UCSD-AML1 (cell line): ENCODE data around the gene ADPRHL1.
"Not testable (repeated sequence)": the region's sequence is repeated elsewhere in the genome, so short reads cannot be mapped to it uniquely, and the experiment has no call there.

Experiments used
- DNase-seq: peaks from one replicate; lab custom pipeline; 2025; ENCODE audit not compliant: unreplicated experiment; lab: John Stamatoyannopoulos, UW

Gene ADPRHL1

DNA sequence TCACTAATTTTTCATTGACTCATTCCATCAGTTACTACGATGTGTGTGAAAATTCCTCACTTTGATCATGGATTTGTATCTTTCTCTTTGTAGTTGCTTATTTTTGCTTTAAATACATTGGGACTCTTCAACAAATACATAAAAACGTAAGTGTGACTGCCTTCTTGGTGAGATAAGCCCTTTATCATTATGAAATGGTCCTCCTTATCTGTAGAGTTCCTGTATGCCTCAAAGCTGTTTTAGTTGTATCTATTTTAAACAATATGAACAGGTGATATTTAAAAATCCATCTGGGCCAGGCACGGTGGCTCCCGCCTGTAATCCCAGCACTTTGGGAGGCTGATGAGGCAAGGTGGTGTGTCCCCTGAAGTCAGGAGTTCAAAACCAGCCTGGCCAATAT is 25.9 kb upstream of the ADPRHL1 start:
- DNase-seq, result no peak

DNA sequence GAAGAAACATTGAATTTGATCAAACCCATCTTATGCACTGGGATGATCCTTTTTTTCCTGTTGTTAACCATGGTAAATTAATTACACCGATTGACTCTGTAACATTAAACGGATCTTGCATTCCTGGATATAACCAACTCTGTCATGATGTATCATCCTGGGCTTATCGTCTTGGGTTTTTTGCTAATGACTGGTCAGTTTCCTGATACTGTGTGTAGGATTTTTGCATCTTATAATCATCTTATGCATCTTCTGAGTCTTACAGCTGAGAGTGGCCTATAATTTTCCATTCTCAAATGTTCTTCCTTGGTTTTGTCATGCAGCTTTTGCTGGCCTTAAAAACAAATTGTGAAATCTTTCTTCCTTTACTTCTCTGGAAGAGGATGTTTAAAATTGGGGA is 24.4 kb upstream of the ADPRHL1 start:
- DNase-seq, result no peak

DNA sequence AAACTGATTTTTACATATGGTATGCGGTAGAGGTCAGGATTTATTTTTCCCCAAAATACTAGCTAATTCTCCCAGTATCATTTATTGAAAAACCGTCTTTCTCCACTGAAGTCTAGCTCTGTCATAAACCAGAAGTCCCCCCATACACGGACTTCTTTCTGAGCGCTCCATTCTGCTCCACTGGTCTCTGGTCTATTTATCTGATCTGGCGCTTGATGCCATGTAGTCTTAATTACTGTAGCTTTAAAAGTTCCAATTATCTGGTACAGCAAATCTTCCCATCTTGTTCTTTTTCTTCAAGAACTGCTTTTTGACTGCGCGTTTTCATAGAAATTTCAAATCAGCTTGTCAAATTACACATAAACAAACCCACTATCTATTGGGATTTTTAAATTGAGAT is 23.5 kb upstream of the ADPRHL1 start:
- DNase-seq, result no peak

DNA sequence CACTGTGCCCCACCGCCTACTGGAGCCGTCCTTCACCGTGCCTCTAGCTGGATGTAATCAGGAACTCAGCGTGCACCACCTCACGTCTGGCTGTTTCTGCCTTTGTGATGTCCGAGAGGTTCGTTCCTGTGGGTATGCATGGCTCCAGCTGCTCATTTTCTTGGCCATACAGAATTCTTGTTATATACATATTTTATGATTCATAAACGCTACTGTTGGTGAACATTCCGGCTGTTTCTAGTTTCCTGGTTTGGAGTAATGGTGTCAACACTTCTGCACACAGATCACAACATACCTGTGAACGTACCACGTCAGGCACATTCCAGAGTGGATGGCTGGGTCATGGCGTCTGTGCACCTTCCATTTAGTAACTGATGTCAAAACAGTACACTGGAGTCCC is 22.6 kb upstream of the ADPRHL1 start:
- no peak for DNase-seq

DNA sequence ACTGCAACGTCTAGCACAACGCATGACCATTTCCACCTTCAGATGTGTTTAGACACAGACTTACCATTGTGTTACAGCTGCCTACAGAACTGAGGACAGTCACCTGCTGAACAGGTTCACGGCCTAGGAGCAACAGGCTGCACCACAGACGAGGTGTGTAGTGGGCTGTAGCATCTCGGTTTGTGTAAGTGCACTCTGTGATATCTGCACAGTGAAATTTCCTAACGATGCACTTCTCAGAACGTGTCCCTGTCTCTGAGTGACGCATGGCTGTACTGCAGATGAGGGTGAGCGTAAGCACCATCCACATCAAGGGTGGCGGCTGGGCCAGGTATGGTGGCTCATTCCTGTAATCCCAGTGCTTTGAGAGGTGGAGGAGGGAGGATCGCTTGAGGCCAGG is 22.0 kb upstream of the ADPRHL1 start:
- DNase-seq, result no peak

DNA sequence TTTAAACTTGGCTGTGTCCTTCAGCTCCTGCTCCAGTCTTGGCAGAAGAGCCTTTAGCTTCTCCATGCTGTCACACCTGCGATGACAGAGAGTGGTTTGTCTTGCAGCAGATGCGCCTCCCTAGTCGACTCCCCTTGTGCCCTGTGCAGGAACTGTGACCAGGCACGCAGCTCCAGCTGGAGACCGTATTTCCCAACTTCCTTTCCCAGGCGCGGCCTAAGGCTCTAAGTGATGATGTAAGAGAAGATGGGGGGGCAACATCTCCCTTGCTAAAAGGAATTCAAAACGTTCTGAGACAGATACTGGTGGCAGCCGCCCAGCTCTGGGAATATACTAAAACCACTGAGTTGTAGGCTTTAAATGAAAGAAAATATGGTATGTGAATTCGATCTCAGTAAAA is 20.9 kb upstream of the ADPRHL1 start:
- DNase-seq, result no peak

DNA sequence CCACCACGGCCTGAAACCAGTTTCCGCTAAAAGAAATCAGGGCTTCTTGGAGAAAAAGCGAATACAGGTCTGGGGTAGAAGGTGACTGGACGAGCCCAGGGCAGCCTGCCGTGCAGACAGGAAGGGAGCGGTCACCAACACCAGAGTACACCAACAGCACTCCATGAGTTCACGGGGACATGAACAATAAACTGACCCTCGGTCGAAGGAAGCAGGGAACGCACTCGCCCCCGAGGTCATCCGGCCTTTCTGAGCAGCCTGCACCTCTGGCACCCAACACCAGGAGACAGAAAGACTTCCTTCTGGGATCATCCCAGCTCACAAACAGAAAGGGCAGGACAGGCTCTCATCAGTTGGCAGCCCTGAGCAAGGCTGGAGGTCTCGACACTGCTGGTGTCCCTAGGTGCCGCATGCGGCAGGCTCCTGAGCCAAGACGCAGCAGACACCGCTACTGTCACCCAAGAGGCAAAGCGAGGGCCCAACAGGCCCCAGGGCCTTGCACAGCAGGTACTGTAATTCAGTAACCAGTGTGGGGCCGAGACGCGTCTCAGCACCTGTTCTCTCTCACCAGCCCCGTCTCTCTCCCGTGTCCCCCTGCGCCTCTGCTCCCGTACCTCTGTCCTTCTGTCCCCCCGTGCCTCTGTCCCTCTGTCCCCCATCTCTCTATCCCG is 19.2 kb upstream of the ADPRHL1 start:
- no peak for DNase-seq

DNA sequence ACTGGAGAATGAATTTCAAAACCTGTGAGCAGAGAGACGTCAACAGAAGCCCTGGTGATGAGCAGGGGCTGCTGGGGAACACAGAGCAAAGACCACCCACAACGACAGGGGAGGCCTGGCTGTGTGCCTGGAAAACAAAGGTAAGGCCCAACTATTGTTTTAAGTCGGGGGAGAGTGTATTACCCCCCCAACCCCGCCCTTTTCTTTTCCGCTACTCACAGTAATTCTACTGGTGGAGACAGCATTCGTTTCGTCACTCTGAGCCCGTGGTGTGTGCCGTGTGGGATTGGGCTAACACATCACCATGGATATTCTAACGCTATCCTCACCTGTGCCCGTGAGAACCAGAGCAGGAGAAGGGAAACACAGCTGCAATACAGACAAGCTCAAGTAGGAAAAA is 18.6 kb upstream of the ADPRHL1 start:
- DNase-seq, result no peak

DNA sequence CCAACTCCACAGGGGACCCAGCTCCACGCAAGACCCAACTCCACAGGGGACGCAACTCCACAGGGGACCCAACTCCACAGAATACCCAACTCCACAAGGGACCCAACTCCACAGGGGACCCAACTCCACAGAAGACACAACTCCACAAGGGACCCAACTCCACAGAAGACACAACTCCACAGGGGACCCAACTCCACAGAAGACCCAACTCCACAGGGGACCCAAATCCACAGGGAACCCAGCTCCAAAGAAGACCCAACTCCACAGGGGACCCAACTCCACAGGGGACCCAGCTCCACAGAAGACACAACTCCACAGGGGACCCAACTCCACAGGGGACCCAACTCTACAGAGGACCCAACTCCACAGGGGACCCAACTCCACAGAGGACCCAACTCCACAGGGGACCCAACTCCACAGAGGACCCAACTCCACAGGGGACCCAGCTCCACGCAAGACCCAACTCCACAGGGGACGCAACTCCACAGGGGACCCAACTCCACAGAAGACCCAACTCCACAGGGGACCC is 17.4 kb upstream of the ADPRHL1 start:
- not testable (repeated sequence) for DNase-seq

DNA sequence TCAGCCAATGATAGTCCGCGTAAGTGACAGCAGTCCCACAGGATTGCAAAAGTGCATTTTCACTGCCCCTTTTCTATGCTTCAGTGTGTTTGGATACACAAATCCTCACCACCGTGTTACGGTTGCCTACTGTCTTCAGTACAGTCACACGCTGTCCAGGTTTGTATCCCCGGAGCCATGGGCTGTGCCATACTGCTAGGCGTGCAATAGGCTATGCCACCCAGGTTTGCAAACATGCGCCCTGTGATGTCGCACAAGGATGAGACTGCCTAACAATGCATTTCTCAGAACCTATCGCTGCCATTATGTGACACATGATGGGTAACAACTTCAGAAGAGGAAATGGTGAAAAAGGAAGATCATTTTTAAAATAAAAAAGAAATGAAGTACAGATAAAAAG is 16.8 kb upstream of the ADPRHL1 start:
- no peak for DNase-seq

DNA sequence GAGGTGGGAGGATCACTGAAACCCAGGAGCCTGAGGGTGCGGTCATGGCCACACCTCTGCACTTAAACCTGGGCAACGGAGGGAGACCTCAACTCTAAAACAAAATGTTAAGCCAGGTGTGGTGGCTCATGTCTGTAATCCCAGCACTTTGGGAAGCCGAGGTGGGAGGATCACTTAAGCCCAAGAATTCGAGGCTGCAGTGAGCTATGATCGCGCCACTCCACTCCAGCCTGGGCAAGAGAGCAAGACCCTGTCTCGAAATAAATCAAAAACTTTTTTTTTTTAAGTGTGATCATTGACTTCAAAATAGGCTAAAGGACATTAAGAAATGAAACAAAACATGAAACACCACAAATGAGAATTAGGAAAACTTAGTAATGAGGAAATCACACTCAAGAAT is 16.3 kb upstream of the ADPRHL1 start:
- no peak for DNase-seq

DNA sequence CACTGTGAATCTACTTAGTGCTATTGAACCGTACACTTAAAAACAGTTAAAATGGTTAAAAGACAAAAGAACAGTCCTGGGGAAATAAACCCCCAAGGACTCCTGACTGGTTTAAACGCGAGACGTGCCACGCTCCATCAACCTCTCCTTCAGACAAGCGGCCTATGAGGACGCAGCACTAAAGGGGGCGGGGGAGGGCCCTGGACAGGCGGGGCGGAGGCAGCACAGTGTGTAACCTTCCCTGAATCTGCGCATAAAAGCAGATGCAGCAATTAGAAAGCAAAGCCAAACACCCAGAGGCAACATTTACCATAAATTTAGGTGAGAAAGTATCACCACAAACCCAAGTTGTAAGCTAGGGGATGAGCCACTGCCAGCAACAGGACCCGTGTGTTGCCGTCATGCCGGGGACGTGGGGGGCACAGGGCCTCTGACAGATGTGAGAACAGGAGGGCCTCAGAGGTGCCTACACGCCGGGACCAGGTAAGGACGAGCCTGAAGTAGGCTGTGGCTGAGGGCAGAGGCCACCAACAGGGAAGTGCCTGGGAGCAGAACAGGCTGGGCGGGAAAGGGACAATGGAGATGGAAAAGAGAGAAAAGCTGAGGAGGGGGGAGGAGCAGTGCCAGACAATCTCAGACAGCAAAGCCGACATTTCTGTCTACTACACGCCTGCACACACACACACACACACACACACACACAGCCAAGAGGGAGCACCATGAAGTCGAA is 15.3 kb upstream of the ADPRHL1 start:
- DNase-seq, result no peak

DNA sequence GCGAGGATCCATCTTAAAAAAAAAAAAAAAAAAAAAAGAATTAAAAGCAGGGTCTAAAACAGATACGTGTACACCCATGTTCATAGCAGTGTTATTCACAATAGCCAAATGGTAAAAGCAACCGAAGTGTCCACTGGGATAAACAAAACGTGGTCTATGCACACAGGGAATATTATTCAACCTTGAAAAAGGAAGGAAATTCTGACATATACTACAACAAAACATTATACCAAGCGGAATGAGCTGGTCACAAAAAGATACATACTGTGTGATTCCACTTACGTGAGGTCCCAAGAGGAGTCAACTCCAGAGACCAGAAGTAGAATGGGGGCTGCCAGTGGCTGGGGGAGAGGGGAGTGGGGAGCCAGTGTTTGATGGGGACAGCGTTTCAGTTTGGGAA is 14.7 kb upstream of the ADPRHL1 start:
- DNase-seq, result no peak

DNA sequence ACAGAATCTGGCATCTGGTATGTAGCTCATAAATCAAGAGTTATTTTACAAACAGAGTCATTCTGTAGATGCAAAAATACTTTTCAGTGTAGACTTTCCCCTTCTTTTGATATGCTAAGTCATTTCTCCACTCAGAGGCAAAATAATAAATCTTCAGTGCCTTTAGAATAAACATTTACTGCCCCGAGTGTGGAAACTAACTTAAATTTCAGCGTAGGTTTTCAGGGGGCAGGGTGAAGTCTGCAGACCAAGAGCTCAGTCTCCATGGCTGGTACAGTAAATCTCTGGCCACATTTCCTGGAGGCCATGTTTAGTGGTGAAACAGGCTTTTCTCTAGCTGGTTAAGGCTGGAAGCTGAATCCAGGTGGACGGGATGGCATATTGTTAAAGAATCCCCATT is 13.1 kb upstream of the ADPRHL1 start:
- no peak for DNase-seq

DNA sequence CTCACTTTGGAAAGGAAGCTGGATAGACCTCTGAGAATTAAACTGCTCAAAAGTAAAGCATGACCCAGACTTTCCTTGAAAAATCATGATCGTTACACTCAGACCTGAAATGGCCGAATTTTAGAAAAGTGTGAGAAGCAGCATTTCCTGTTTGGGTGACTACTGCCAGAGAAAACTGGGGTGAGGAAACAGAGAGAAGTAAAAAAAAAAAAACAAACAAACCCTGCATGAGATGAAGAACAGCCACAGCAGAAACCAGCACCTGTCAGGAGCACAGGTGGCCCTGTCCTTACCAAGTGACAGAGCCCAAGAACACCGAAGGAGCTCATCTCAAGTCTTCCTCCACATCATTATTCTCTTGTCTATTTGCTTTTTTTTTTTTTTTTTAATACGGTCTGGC is 12.0 kb upstream of the ADPRHL1 start:
- no peak for DNase-seq

DNA sequence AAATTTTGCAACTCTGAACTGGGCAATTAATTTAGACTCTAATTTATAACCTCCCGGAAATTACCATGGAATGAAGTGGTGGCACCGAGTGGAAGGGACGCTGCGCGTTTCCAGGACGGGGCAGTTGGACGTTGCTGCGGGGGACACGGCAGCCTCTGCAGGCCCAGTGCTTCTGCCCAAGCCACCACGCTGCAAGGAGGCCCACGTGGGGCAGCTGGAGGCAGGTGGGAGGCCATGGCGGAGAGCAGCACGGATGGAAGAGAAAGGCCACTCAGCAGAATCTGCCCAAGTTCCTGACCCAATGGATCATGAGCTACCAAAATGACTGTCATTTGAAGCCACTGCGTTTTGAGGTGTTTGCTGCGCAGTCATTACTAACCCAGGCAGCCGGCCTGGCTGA is 11.2 kb upstream of the ADPRHL1 start:
- DNase-seq, result no peak

DNA sequence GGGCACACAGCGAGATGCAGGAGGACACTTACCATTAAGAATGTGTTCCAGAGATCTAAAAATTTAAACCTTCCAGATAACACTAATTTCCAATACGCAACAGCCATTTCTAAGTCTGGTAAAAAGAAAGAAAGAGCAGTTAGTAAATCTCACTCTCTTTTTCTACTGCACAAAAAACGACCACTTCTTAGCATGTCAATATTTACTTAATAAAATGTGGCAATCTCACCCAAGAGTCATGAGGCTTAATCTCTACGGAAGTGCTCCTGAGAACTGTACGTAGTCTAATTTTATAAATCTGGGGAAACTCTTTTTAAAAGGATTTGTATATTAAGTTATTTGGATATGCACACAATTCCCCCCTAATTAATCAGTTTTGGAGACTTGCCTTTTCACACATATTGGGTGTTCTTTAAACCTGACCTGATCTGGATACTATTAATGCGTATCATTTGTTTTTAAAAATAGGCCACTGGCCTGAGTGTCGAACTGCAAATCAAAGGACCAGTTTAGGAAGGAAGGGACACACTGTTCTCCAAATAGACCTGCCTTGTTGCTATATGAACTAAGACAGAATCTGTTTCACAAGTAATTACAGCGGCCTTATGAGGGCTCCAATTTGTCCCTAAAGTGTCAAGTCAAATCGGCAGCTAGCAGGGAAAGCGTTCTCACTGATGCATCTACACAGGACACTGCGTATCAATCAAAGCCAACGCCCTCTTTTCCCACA is 7.9 kb upstream of the ADPRHL1 start:
- DNase-seq, result no peak

DNA sequence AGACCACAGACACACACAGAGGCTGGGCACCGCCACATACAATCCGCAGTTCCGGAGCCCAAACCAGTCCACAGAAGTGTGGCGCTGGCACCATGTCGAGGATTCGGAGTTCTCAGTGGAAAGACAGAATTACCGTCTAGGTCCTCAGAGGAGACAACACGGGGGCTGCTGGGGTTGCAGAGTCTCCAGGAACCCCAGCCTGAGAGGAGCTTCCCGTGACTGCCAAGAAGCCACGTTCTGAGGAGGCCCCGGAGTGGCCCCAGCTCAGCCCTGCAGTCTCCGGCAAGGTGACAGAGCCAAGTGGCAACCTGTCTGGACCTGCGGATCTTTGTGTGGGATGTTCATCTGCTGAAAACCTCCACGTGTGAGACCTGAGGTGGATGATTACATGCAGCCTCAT is 7.3 kb upstream of the ADPRHL1 start:
- DNase-seq, result no peak

DNA sequence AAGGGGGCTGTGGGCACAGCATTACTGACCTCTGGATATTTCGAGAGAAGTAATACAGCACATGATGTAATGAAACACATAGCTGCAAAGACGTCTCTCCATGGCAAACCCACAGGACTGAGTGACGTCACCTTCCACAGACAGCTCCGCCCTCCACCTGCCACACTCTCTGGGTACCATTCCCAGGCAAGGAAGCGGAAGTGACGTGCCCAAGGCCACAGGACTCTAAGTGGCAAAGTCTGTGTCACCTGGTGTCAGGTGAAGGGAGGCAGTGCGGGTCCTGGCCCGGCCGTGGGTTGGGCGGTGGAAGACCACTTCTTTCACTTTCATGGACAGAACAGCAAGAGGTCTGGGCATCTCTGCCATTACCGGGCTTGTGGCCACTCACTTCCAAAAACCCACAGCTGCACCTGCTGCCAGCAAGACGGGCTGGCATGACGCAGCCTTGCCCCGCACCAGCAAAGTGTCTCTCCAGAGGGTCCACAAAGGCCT is 6.8 kb upstream of the ADPRHL1 start:
- DNase-seq, result no peak

DNA sequence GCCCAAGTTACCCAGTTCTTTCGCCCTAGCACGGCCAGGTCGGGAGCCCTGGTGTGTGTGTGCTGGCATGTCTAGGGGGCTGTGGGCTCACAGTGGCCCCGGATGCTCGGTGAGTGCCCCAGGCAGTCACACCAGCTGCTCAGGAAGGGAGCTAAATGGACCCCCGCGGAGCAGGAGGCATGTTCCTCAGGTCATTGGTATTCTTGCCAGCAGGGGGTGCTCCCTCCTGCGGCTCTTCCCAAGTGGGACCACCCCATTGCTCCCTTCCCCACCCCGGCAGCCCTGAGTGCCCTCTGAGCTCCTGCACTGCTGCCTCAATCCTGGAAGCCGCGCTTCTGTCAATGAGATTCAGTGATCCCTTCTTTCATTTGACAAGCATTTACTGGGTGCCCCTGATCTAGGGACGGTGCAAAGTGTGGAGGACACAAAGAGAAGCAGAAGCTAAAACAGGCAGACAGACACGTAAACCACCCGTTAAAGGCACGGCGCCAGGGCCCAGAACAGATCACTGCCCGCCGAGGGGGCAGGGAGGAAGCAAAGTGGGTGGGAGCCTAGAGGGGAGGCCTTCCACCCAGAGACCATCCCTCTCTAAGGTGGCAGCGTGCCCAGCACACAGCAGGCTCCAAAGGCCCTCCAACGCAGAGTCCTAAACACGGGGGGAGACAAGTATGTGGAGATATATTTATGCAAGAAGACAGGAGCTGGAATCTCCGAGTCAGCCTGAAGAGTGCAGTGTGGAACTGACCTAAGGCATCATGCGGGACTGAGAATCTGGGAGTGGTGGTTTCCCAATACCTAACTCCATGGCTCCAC is 5.2 kb upstream of the ADPRHL1 start:
- no peak for DNase-seq

DNA sequence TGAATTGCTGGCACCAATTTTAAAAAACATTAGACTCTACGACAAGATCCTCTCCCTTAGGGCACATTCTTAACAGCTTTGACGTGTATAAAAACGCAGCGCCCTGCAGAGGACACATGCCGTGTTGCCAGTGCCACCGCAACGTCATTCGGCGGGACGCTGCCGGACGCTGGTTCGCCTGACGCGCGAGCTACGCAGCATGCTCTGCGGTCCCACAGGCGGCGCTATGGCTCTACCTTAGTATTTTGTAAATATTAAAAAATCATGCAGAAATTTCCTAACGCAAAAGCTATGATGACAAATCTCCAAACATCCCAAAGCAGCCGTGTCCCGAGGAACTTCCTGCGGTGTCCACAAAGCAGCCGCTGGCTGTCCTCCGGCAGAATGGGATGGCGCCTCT is 4.2 kb upstream of the ADPRHL1 start:
- no peak for DNase-seq
